ENCODE results near the gene C1QTNF6.

C1QTNF6 gene

DNA sequence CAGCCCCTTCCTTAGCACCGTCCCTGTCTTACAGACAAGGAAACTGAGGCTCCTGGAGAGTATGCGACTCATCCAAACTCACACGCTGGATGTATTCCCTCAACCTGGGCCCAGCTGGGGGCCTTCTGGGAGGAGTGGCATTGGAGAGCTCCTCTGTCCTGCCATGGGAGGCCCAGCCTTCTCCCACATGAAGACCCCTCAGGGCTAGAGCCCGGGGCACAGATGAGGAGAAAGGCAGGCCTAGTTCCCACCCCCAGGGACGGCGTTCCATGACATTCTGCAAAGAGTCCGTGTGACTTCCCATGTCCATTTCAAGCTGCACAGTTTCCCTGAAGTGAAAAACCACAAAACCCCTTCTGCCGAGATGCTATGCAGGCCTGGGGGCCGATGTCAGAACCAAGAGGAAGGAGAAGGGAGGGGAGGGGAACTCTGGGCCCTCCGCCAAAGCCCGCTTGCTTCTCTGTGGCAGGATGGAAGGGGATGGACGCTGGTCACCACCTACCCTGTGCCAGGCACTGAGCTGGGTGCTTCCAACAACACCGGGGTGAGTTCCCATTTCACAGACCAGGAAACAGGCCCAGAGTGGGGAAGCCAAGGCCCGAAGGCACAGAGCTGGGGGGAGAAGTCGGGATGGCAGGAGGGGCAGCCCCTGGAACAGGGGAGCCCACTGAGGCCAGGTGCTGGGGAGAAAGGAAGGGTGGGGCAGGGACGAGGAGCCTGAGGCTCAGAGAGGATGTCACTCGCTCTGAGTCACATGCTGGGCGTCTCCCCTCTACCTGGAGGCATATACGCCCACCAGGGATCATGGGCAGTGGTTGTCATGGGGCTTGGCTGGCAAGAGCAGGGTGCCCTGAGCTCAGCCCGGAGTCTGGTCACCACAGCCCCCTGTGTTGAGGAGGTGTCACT lies 40.3 kb upstream of the C1QTNF6 start:
- Mint-ChIP-seq H3K4me3 (peak overlapping the region; percentile 76), H3K9me3 (no peaks in the 10 kb centered on the region), H3K27me3 (no peaks in the 10 kb centered on the region), H3K4me1 (ENCODE audit: low read depth) (peaks cover 92% of the 10 kb centered on the region), H3K27ac (peak overlapping the region; percentile 98), H3K36me3 (ENCODE audit: low read depth) (peaks cover 87% of the 10 kb centered on the region)

- peaks cover 1% of the 10 kb centered on the region for H3K9me3 Mint-ChIP-seq
- H3K36me3 Mint-ChIP-seq (ENCODE audit: low read depth) = peaks cover 84% of the 10 kb centered on the region
- no peak overlapping the region for H3K4me3 Mint-ChIP-seq
- peaks cover 92% of the 10 kb centered on the region for H3K4me1 Mint-ChIP-seq (ENCODE audit: low read depth)
- H3K27ac Mint-ChIP-seq = peak overlapping the region; percentile 89
- no peaks in the 10 kb centered on the region for H3K27me3 Mint-ChIP-seq
Observed at GRCh38 chr22:37226514-37226913, 38.5 kb upstream of the C1QTNF6 start.

DNA sequence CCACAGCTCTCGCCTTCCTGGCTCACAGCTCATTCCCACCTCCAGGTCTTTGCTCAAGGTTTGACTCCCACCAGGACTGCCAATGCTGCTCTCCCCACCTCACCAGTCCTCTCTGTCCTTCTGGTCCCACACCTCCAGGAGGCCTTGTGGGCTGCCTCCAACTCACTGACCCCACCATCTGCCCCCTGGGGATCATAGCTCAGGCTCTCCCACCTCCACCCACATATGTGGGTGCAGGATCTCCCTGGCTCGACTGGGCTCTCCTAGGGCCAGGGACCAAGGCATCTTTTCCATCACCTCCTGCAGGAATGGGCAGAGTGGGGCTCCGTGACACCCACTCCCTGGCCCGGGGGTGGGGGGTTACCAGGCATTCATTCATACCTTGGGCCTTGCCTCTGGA lies 38.0 kb upstream of the C1QTNF6 start:
- Mint-ChIP-seq H3K27me3 (no peaks in the 10 kb centered on the region), H3K4me3 (no peak overlapping the region), H3K36me3 (ENCODE audit: low read depth) (peaks cover 84% of the 10 kb centered on the region), H3K27ac (peak overlapping the region; percentile 89), H3K4me1 (ENCODE audit: low read depth) (peaks cover 92% of the 10 kb centered on the region), H3K9me3 (peaks cover 4% of the 10 kb centered on the region)

DNA sequence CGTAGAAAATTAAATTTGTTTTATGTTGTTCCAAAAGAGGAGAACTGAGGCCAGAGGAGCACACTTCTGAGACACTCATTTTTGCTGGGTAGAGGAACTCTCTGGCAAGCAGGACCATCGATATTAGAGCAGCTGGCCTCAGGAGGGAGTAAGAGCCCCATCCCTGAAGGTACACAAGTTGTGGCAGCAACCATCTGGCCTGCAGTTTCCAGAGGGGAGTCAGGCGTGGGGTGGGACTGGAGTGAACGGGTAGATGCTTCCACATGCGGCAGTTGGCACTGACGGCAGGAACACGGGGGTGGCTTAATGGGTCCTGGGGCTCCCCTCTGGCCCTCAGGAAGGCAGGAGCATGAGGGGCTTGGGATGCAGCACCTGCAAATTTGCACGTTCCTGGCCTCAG lies 37.4 kb upstream of the C1QTNF6 start:
- peaks cover 83% of the 10 kb centered on the region for H3K36me3 Mint-ChIP-seq (ENCODE audit: low read depth)
- no peaks in the 10 kb centered on the region for H3K27me3 Mint-ChIP-seq
- peaks cover 8% of the 10 kb centered on the region for H3K9me3 Mint-ChIP-seq
- H3K4me3 Mint-ChIP-seq = no peak overlapping the region
- H3K4me1 Mint-ChIP-seq (ENCODE audit: low read depth) = peaks cover 92% of the 10 kb centered on the region
- H3K27ac Mint-ChIP-seq = peak overlapping the region; percentile 89

- Mint-ChIP-seq H3K27ac (peak overlapping the region; percentile 89), H3K27me3 (no peaks in the 10 kb centered on the region), H3K4me3 (no peak overlapping the region), H3K4me1 (ENCODE audit: low read depth) (peaks cover 92% of the 10 kb centered on the region), H3K9me3 (peaks cover 8% of the 10 kb centered on the region), H3K36me3 (ENCODE audit: low read depth) (peaks cover 81% of the 10 kb centered on the region)
Observed at GRCh38 chr22:37224757-37225420, 36.8 kb upstream of the C1QTNF6 start.

DNA sequence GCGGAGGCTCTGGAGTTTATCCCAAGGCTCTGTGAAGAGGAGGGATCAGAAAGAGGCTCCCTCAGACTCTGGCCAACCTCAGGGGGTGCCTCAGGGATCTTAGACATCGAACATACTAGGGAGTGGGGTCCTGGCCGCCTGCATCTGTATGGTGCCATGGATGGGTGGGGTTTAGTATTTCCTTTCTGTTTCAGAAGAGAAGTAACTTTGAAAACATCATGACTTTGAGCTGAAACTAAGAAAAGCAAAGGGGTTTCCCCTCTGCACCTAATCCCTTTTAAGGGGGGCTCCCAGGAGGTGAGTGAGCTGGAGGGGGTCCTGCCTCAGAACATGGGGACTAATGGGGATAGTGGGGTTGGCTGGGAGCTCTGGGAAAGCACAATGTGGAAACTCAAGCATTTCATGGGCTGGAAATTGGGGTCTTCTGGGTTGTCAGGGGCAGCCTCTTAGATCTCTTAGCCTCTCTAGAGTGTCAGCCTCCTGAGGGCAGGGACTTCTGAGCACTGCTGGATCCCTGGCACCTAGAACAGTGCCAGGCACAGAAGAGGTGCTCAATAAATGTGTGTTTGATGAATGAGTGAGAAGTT lies 36.0 kb upstream of the C1QTNF6 start:
- Mint-ChIP-seq H3K27ac (peak overlapping the region; percentile 89), H3K36me3 (ENCODE audit: low read depth) (peaks cover 74% of the 10 kb centered on the region), H3K4me3 (peak overlapping the region; percentile 35), H3K27me3 (no peaks in the 10 kb centered on the region), H3K4me1 (ENCODE audit: low read depth) (peaks cover 92% of the 10 kb centered on the region), H3K9me3 (peaks cover 8% of the 10 kb centered on the region)

GRCh38 chr22:37222440-37222971 lies 34.5 kb upstream of the C1QTNF6 start:
- H3K4me1 Mint-ChIP-seq (ENCODE audit: low read depth) = peaks cover 92% of the 10 kb centered on the region
- no peaks in the 10 kb centered on the region for H3K27me3 Mint-ChIP-seq
- H3K27ac Mint-ChIP-seq = peak overlapping the region; percentile 89
- H3K36me3 Mint-ChIP-seq (ENCODE audit: low read depth) = peaks cover 58% of the 10 kb centered on the region
- H3K9me3 Mint-ChIP-seq = peaks cover 8% of the 10 kb centered on the region
- peak overlapping the region; percentile 57 for H3K4me3 Mint-ChIP-seq

DNA sequence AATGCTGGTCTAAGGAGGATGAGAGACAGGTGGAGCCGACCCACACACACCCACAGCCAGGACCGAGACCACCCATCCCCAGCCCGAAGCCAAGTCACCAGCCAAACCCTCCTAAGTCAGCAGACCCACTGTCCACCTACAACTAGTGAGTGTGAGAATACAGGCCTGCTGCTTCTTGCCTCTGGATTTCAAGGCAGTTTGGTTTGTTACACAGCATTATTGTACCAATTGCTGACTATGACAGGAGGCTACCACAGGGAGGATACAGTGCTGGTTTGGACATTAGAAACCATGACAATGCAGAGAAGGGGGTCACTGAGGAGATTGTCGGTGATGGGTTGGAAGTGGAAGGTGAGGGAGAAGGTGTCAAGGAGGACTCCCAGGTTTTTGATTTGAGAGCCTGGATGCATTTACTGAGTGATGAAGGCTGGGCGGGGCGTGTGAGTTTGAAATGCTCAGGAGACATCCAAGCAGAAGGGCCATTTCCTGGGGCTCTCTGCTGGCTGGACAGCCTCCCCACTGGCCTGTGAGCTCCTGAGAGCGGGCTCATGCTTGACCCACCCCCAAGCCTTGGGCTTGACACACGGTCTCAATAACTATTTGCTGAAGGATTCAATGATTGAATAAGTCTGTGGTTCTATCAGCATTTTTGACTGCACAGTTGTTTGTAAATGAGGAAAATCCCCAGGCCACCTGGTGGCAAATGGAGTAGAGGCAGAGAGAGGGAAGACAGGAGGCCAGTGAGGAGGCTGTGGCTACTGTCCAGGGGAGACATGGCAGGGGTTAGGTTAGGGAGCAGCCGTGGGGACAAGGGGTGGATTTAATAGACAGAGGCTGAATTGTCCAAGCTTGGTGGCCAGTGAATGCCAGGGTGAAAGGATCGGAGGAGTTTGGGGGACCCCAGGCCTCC lies 33.6 kb upstream of the C1QTNF6 start:
- H3K4me3 Mint-ChIP-seq = peak overlapping the region; percentile 57
- peaks cover 58% of the 10 kb centered on the region for H3K36me3 Mint-ChIP-seq (ENCODE audit: low read depth)
- H3K27ac Mint-ChIP-seq = peak overlapping the region; percentile 89
- H3K4me1 Mint-ChIP-seq (ENCODE audit: low read depth) = peaks cover 100% of the 10 kb centered on the region
- H3K9me3 Mint-ChIP-seq = peaks cover 8% of the 10 kb centered on the region
- no peaks in the 10 kb centered on the region for H3K27me3 Mint-ChIP-seq

DNA sequence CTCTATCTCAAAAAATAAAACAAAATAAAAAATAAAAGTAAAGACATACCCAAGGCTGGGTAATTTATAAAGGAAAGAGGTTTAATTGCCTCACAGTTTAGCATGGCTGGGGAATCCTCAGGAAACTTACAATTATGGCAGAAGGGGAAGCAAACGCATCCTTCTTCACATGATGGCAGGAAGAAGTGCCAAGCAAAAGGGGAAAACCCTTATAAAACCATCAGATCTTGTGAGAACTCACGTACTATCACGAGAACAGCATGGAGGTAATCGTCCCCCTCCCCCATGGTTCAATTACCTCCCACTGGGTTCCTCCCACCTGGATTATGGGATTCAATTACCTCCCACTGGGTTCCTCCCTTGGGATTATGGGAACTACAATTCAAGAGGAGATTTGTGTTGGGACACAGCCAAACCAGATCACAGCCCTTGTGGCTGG lies 32.5 kb upstream of the C1QTNF6 start:
- peak overlapping the region; percentile 80 for H3K4me3 Mint-ChIP-seq
- H3K9me3 Mint-ChIP-seq = peaks cover 8% of the 10 kb centered on the region
- no peaks in the 10 kb centered on the region for H3K27me3 Mint-ChIP-seq
- H3K4me1 Mint-ChIP-seq (ENCODE audit: low read depth) = peaks cover 95% of the 10 kb centered on the region
- H3K27ac Mint-ChIP-seq = peak overlapping the region; percentile 79
- peaks cover 47% of the 10 kb centered on the region for H3K36me3 Mint-ChIP-seq (ENCODE audit: low read depth)

- Mint-ChIP-seq H3K4me1 (ENCODE audit: low read depth) (peaks cover 85% of the 10 kb centered on the region), H3K4me3 (peak overlapping the region; percentile 80), H3K9me3 (peaks cover 8% of the 10 kb centered on the region), H3K27me3 (no peaks in the 10 kb centered on the region), H3K36me3 (ENCODE audit: low read depth) (peaks cover 36% of the 10 kb centered on the region), H3K27ac (peak overlapping the region; percentile 84)
Observed at GRCh38 chr22:37219533-37219932, 31.5 kb upstream of the C1QTNF6 start.

GRCh38 chr22:37218771-37219411 lies 30.8 kb upstream of the C1QTNF6 start:
- H3K4me1 Mint-ChIP-seq (ENCODE audit: low read depth) = peaks cover 79% of the 10 kb centered on the region
- peak overlapping the region; percentile 80 for H3K4me3 Mint-ChIP-seq
- peak overlapping the region; percentile 84 for H3K27ac Mint-ChIP-seq
- H3K27me3 Mint-ChIP-seq = no peaks in the 10 kb centered on the region
- peaks cover 8% of the 10 kb centered on the region for H3K9me3 Mint-ChIP-seq
- peaks cover 30% of the 10 kb centered on the region for H3K36me3 Mint-ChIP-seq (ENCODE audit: low read depth)

GRCh38 chr22:37218399-37218770 lies 30.3 kb upstream of the C1QTNF6 start:
- Mint-ChIP-seq H3K27me3 (no peaks in the 10 kb centered on the region), H3K36me3 (ENCODE audit: low read depth) (peaks cover 25% of the 10 kb centered on the region), H3K4me3 (peak overlapping the region; percentile 80), H3K27ac (peak overlapping the region; percentile 84), H3K9me3 (peaks cover 8% of the 10 kb centered on the region), H3K4me1 (ENCODE audit: low read depth) (peaks cover 73% of the 10 kb centered on the region)

DNA sequence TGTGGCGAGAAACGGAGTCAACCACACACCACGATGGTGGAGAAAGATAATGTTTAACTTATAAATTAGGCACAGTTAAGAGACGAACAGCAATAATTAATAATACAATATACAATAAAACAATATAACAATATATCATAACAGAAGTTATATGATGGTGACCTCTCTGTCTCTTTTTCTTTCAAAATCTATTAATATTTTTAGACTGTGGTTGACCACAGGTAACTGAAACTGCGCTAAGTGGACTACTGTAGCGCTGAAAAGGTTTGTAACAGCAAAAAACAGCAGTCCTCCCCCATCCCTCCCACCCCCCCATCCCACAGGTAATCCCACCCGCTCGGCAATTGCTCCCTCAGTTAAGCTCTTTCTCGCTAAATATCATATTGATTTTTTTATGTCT lies 27.8 kb upstream of the C1QTNF6 start:
- H3K4me1 Mint-ChIP-seq (ENCODE audit: low read depth) = peaks cover 49% of the 10 kb centered on the region
- peaks cover 3% of the 10 kb centered on the region for H3K36me3 Mint-ChIP-seq (ENCODE audit: low read depth)
- H3K9me3 Mint-ChIP-seq = peaks cover 3% of the 10 kb centered on the region
- H3K4me3 Mint-ChIP-seq = no peak overlapping the region
- no peak overlapping the region for H3K27ac Mint-ChIP-seq
- no peaks in the 10 kb centered on the region for H3K27me3 Mint-ChIP-seq

DNA sequence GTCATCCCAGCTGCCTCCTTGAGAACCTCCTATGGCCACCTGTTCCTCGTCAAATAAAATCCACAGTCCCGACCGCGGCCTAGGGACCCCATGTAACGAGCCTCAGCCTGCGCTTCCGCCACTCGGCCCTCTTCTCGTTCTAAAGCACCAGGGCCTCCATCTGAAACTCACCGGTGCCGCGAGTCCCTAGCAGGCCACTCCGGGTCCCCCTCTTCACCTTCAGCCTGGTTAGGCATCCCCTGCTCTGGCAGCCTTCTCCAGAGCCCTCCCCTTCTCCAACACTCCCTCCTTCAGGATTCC lies 26.6 kb upstream of the C1QTNF6 start:
- no peaks in the 10 kb centered on the region for H3K9me3 Mint-ChIP-seq
- no peaks in the 10 kb centered on the region for H3K27me3 Mint-ChIP-seq
- no peaks in the 10 kb centered on the region for H3K36me3 Mint-ChIP-seq (ENCODE audit: low read depth)
- no peak overlapping the region for H3K4me3 Mint-ChIP-seq
- no peak overlapping the region for H3K27ac Mint-ChIP-seq
- H3K4me1 Mint-ChIP-seq (ENCODE audit: low read depth) = peaks cover 43% of the 10 kb centered on the region

All from stimulated activated naive CD8-positive, alpha-beta T cell treated with anti-CD3 and anti-CD28 coated beads, Interleukin-15, Interleukin-2, amounts not matched to agents 100 ng/mL and 50 ng/mL, for 24 hours (primary cell).